Cortex of kidney (tissue), 1 donor: Measurements from ENCODE around the gene IGFBP7.

ENCODE experiments used
- DNase-seq: peaks from one replicate; lab custom pipeline; 2025; lab: John Stamatoyannopoulos, UW

IGFBP7 gene

DNA sequence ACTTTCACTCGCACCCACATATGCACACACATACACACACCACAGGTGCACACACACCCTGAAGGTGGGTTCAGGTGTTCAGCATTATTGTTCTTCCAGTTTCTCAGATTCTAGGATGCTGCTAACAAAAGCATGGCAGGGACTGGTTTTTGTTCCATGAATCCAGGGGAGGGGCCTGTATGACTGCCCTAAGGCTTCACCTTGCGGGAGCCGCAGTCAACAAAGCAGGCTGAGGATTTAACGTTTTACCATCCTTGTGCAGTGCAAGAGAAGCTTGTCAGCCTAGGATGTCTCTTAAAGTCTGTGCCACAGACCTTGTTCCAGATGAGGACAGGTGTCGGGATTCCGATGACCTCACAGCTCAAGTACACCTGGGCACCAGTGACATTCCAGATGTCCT, 69.7 kb downstream of the IGFBP7 start:
- DNase-seq = no peak

DNA sequence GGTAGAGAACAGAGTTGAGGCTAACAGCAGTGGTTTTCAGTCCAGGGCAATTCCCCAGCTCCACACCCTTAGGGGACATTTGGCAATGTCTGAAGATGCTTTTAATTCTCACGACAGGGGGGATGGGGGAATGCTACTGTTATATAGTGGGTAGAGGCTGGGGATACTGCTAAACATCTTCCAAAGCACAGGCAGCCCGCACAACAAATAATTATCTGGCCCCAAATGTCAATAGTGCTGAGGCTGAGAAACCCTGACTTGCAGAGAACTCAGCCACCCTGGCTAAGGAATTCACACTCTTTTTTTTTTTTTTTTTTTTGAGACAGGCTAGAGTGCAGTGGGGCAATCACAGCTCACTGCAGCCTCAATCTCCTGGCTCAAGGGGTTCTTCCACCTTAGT, 70.8 kb downstream of the IGFBP7 start:
- DNase-seq = no peak

DNA sequence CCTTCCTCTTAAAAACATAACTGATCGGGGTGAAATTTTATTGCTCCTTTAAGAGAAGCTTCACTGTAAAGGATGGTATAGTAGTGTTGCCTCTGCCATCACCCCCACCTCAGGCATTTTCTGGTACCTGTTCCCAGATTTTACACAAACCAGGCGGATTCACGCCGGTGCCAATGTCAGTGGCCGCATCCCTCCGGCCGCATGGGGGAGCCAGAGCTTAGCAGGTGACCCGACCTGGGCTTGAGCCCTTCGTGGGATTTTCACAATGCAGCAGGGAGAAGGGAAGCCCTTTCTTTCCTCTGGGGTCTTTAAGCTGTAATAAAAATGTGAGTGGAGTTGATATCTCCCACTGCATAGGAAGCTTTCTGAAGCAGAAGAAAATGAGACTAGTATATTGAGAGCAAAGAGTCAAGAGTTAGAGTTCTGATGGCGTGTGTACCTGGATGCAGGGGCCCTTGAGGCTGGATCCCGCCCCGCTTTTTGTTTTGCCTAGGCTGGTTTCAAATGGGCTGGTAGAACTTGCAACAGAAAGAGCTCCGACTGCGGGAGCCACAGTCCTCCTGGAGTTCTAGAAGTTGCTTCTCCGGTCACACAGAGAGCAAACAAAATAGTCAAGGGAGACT, 72.1 kb downstream of the IGFBP7 start:
- DNase-seq = no peak

DNA sequence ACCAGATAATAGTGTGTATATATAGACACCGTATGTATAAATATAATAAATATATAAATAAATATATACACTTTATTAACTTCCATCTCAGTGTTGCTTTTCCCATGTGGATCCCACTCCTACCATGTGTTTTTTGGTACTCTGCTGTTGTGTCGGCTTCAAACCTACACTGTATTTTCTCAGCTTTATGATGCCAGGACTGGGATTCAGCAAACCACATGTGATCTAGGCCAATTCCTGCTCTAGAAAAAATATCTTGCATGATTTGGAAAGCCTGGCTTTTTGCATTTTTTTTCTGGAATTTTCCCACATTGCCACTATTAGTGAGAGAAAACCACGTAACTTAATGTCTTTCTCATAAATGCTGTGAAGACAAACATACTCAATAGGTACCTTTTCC, 75.7 kb downstream of the IGFBP7 start:
- no peak for DNase-seq

DNA sequence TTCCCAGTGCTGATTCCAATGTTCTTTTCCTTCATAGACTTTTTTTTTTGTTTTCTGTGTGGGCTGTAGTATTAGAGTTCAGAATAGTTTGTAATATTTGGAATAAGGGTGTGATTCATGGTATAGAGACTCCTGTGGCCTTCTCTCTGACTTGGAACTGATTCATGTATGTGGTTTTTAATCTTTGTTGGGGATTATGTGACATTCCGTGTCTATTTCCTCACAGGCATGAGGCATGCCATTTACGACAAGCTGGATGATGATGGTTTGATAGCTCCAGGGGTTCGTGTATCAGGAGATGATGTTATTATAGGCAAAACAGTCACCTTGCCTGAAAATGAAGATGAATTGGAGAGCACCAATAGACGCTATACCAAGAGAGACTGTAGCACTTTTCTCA, 87.1 kb downstream of the IGFBP7 start:
- DNase-seq = no peak

DNA sequence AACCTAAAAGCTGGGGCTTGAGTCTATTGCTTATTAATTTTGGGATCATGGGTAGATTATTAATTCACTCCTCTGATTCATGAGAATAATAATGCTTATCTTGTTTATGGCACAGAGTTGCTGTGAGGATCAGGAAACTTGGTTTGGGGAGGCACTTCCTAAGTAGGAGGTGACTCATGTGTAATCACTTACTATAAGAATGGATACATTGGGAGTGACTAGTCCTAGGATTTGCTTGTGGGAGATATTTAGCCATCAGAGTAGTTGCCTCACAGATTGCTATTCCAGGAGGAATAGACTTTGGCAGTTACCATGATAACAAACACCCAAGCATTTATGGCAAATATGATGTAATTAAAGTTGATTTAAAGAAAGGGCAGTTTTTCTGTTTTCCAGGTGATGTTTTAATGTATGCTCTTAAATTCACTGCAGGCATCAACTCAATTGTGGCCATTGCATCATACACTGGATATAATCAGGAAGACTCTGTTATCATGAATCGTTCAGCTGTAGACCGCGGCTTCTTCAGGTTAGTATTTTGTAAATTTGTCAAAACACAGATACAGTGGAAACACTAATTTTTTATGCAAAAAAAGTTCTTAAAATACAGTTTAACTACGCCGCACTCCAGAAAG, 89.6 kb downstream of the IGFBP7 start:
- DNase-seq = no peak

DNA sequence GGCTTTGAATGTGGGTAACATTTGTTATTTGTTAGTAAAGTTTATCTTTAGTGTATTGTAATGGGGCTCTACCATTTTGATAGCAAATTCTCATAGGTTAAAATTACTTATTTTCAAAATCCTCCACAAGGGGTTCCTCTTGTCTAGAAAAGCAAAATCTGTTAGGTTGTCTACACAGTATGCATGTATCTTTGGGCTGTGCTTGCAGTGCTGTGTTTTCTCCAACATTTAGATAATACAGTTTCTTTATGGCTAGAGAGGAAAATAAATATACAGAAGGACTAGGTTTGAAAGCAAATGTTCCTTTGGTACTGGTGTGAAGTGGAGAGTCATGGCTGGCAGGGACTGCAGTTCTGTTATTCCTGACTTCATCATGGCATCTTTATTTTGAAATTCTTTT, 91.2 kb downstream of the IGFBP7 start:
- DNase-seq = no peak

DNA sequence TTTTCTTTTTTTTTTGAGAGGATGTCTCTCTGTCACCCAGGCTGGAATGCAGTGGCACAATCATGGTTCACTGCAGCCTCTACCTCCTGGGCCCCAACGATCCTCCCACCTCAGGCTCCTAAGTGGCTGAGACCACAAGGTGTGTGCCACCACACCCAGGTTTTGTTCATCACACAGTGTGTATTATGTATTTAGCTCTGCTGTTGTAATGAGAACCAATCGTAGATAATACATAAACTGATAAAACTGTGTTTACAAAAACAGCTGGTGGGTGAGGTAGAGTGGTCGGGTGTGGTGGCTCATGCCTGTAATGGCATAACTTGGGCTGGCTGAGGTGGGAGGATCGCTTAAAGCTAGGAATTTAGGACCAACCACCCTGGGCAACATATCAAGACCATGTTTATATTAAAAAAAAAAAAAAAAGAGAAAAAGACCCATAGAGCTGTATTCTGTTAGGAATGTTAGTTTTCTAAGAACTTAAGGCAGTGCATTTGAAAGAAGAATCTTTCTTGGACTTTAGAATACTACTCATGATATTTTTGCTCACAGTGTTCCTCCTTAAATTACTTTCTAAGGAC, 96.6 kb downstream of the IGFBP7 start:
- no peak for DNase-seq

DNA sequence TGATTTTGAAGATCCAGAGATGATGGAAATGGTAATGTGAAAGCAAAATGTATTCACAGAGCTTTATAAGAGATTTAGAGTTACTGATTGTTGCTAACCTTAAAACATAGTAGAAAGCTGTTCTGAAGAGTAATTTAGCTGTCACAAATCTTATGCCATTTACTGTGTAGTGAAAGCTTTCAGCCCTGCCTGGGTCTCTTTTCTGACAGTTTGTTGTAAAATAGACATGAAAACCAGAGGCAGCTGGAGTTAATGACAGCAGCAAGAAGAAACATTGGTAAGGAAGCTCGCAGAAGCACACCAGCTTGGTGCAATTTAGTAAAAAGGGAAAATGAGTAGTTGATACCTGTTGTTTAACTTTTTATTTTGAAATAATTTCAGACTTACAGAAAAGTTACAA, 110.4 kb downstream of the IGFBP7 start:
- no peak for DNase-seq

DNA sequence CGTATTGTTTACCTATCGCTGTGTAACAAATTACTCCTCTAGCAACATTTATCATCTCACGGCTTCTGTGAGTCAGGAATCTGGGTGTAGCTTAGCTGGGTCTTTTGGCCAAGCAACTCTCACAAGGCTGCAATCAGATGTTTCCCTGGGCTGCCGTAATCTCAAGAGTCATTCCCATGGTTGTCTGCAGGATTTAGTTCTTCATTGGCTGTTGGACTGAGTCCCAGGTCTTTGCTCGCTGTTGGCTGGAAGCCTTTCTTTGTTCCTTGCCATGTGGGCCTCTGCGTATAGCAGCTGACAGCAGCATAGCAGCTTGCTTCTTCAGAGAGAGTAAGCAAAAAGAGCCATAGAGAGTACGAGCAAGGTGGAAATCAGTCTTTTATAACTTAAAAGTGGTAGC, 114.7 kb downstream of the IGFBP7 start:
- DNase-seq = no peak

DNA sequence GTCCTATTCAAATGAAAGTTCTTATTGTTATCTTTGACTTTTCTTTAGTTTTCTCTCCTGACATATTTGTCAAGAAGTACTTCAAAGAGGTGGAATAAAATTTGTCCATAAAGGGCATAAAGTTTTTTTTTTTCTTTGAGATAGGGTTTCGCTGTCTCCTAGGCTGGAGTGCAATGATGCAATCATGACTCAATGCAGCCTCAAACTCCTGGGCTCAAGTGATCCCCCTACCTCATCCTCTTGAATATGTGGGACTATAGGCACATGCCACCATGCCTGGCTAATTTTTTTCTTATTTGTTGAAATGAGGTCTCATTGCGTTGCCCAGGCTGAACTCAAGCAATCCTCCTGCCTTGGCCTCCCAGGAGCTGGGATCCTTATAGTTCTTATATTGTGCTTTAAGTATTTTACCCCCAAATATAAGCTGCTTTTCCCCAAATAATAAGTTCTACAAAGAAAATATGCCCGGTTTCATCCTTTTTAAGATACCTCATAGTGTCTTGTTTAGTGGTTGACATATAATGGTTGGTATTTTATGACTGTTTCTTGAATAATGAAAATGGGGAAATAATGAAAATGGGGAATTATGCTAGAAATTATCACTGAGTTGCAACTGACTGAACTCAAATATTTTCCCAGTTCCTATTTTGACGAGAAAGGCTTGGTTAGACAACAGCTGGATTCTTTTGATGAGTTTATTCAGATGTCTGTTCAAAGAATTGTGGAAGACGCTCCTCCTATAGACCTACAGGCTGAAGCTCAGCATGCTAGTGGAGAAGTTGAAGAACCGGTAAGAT, 119.9 kb downstream of the IGFBP7 start:
- no peak for DNase-seq

DNA sequence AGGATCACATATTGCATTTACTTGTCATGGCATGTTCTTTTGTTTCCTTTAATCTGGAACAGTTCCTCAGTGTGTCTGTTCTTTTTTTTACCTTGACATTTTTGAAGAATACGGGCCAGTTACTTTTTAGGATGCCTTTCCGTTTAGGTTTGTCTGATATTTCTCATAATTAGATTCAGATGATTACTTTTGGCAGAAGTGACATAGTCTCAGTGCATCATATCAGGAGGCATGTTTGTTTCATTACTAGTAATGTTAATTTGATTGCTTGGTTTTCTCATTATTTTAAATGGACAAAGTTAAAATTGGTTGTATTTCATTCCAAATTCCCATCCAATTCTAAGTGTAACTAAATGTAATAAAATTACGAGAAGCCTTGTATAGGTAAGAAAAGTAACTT, 123.2 kb downstream of the IGFBP7 start:
- DNase-seq = no peak

DNA sequence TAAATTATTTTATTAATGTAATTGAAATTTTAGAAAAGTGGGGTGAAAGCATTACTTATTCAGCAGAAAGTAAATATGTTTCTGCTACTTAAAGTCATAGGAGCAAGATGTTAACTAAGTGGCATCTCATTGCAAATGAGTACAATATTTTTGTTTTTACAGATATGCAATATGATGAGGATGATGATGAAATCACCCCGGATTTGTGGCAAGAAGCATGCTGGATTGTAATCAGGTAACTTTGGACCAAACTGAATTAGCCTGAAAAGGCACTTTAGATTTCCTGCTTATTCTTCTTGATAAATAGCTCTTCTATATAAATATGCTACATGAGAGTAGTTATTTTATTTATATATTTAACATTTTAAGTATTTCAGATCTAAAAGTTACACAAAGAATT, 124.0 kb downstream of the IGFBP7 start:
- DNase-seq = no peak

DNA sequence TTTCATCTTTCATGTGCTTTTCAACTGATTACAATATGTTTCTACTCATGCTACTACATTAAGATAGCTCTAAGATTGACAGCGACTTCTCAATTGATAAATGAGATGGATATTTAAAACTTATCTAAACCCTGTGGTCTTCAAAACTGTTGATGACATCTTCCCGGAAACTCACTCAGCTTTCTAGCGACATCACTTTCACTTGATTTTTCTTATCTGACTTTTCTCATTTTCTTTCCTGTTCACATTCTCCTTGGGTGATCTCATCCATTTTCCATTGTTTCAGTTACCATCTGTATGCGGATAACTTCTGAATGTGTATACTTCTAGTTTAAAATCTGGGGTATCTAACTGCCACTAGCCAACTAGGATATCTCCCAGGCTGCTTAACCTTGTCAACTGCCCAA, 128.4 kb downstream of the IGFBP7 start:
- no peak for DNase-seq
